Skeletal muscle tissue (tissue), 4 donors: ENCODE measurements around the gene RBMS1. TPM values are rescaled to one million over a fixed set of nuclear protein-coding genes. Genes with fewer than 3 reads are reported as not detected.
A peak's percentile ranks its signal among the peaks of the same experiment; 100 is the strongest.

Experiments
- H3K27ac ChIP-seq: one replicate; pipeline ENCODE4 v1.7.0; 2013; ENCODE audit warnings: mild to moderate bottlenecking, low read depth, low read length, inconsistent platforms
- H3K27me3 ChIP-seq, 3 donors: one replicate each; pipeline ENCODE4 v1.7.0; 2013; ENCODE audit warnings: low read length in 3 of 3; ENCODE audit not compliant: control insufficient read depth in 3 of 3, insufficient read depth in 3 of 3
- H3K36me3 ChIP-seq, 3 donors: one replicate each; pipeline ENCODE4 v1.7.0; 2013; ENCODE audit warnings: low read length in 3 of 3; ENCODE audit not compliant: control insufficient read depth in 3 of 3, insufficient read depth in 3 of 3
- H3K4me1 ChIP-seq, 3 donors: one replicate each; pipeline ENCODE4 v1.7.0; 2013; ENCODE audit warnings: low read length in 3 of 3, mild to moderate bottlenecking in 3 of 3; ENCODE audit not compliant: control insufficient read depth in 3 of 3, insufficient read depth in 3 of 3
- H3K4me3 ChIP-seq, 3 donors: one replicate each; pipeline ENCODE4 v1.7.0; 2013; ENCODE audit warnings: low read length in 3 of 3
- H3K9ac ChIP-seq, 3 donors: one replicate each; pipeline ENCODE4 v1.7.0; 2013; ENCODE audit warnings: low read length in 3 of 3, mild to moderate bottlenecking in 3 of 3, moderate library complexity in 2 of 3, low read depth in 1 of 3
- H3K9me3 ChIP-seq, 3 donors: one replicate each; pipeline ENCODE4 v1.7.0; 2013; ENCODE audit warnings: low read length in 3 of 3; ENCODE audit not compliant: control insufficient read depth in 3 of 3
- total RNA-seq: library from RNA; depleted of rRNA; stranded (reverse); fragments of >200 nt; gene quantifications from one replicate; pipeline ENCODE4 v1.2.3, GENCODE V29; 2014
- donor health status: Osteomylitis.

Gene RBMS1
- total RNA-seq, 1 donor from 2014 or later: 48.0 TPM

DNA sequence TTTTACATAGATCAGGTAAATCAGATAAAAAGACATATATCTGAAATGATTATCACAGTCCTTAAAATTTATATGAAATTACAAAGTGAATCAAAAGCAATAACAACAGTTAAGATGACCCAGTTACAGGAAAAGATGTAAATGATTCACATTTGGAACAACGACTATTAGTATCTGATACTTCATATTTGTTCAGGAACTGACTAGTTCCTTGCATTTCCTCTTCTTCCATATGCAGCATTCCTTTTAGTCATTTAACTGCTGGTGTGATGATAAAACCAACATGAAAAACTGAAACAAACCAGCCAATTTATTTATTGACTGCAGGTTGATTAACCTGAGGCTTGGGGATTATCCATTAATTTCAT, 75.2 kb downstream of the RBMS1 start:
- H3K36me3 ChIP-seq: no peaks in the 10 kb centered on the region
- no peaks in the 10 kb centered on the region for H3K9me3 ChIP-seq
- no peak overlapping the region for H3K9ac ChIP-seq
- H3K4me1 ChIP-seq: peaks cover 4 to 10% (median 6%) of the 10 kb centered on the region in 3 donors
- H3K27ac ChIP-seq: no peak overlapping the region
- no peak overlapping the region for H3K4me3 ChIP-seq
- no peaks in the 10 kb centered on the region for H3K27me3 ChIP-seq

DNA sequence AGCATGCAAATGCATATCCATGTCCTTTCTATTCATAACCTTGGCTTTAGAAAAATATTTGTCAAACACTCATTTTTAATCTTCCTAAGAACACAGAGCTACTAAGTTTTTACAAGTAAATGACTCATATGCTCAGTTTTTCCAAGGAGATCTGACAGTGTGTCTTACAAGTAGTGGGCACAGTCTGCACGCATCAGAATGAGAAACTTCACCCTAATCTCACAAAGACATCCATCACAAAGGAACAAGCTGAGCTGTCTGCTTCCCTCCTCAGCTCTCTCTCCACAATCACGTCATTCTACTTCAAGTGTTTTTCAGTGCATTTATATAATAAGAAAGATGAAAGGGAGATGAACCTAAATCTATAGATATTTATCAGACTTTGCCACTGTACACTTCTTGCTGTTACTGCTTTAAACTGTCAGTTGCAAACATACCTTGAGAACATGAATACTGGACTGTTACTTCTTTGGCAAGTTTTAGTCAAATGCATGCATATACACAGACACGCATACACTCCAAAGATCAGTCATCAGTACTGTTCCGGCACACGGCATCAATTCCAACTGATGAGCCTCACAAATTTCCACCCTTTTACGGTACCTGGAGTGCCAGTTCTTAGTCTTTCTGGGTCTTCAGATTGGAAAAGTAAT, 75.7 kb downstream of the RBMS1 start:
- Histone ChIP-seq H3K4me1 (peaks cover 4 to 10% (median 6%) of the 10 kb centered on the region in 3 donors), H3K27ac (no peak overlapping the region), H3K9ac (no peak overlapping the region), H3K9me3 (no peaks in the 10 kb centered on the region), H3K27me3 (no peaks in the 10 kb centered on the region), H3K4me3 (no peak overlapping the region), H3K36me3 (no peaks in the 10 kb centered on the region)

DNA sequence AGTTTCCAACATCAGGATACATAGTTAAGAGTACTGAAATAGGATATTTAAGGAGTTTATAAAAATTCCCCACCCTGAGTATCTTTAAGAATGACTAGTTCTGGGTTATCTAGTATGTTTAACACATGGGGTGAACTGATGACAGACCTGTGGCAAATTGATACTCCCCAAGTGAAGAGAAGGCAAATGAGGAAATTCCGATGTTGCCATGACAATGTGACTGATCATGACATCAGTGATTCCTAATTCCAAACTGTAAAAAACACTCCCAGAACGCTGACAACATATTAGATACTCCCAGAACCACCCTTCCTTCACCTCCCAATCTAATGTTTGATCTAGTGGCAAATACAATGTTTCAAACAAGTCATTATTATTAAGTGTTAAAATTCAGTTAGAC, 77.6 kb downstream of the RBMS1 start:
- Histone ChIP-seq H3K9me3 (no peaks in the 10 kb centered on the region), H3K27me3 (no peaks in the 10 kb centered on the region), H3K4me3 (no peak overlapping the region), H3K36me3 (no peaks in the 10 kb centered on the region), H3K9ac (no peak overlapping the region), H3K27ac (no peak overlapping the region), H3K4me1 (peaks cover 12 to 19% (median 14%) of the 10 kb centered on the region in 3 donors)

DNA sequence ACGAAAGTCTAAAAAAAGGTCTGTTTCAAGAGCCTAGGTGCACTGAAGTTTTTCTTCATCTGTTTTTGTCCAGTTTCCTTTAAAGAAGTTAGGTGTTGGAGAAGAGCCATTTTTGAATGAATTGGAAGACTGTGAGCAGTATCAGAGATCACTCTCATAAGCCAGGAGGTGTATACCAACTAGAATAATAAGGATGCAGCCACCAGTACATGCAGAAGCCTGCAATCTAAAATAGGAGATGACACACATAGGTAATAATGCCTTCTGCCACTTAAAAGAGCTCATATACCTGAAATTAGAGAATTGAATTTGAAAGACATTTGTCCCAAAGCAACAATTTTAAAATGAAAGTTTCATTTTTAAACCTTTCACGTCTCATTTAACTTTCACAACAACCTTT, 81.7 kb downstream of the RBMS1 start:
- H3K9ac ChIP-seq: no peak overlapping the region
- no peak overlapping the region for H3K27ac ChIP-seq
- no peak overlapping the region for H3K4me3 ChIP-seq
- no peaks in the 10 kb centered on the region for H3K27me3 ChIP-seq
- no peaks in the 10 kb centered on the region for H3K9me3 ChIP-seq
- H3K36me3 ChIP-seq: no peaks in the 10 kb centered on the region
- H3K4me1 ChIP-seq: peaks cover 14 to 19% (median 16%) of the 10 kb centered on the region in 3 donors

DNA sequence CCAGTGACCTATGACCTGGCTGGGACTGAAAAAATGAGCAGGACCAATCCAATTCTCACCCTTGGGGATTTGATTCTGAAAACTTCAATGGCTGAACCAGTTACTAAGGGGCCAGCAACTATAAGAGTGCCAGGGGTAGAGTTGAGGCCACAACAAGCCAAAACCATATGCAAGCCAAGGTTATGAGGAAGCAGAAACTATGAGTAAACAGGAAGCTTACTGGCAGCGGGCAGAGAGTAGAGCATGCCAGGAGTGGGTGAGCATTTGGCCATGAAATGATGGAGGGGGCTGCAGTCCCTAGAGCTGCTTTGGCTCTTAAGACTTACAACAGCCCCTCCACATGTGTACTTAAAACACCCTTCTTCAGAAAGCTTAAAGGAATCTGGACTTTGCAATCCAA, 82.4 kb downstream of the RBMS1 start:
- H3K9ac ChIP-seq: no peak overlapping the region
- H3K36me3 ChIP-seq: no peaks in the 10 kb centered on the region
- peak overlapping the region; percentile 54 for H3K27ac ChIP-seq
- H3K4me3 ChIP-seq: no peak overlapping the region
- H3K27me3 ChIP-seq: no peaks in the 10 kb centered on the region
- H3K9me3 ChIP-seq: no peaks in the 10 kb centered on the region
- peaks cover 16 to 23% (median 17%) of the 10 kb centered on the region in 3 donors for H3K4me1 ChIP-seq

DNA sequence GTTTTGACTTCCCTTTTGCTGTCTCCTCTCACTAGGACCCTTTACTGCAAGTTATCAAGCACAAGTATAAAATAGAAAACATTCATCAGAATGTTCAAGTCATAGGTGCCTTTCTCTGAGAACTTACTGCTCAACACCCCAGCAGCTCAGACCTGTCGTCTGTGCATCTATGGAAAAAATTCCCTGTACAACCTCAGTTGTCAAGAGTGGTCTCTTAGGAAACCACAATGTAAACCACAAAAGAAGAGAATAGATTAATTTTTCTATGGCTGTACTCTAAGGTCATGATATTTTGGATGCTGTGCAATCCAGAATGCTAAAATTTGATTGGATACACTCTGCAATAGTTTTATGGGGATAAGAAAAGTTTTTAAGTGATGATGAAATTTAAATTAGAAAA, 84.1 kb downstream of the RBMS1 start:
- Histone ChIP-seq H3K27ac (no peak overlapping the region), H3K27me3 (no peaks in the 10 kb centered on the region), H3K4me3 (no peak overlapping the region), H3K9me3 (no peaks in the 10 kb centered on the region), H3K36me3 (no peaks in the 10 kb centered on the region), H3K4me1 (peaks cover 16 to 35% (median 23%) of the 10 kb centered on the region in 3 donors), H3K9ac (no peak overlapping the region)

DNA sequence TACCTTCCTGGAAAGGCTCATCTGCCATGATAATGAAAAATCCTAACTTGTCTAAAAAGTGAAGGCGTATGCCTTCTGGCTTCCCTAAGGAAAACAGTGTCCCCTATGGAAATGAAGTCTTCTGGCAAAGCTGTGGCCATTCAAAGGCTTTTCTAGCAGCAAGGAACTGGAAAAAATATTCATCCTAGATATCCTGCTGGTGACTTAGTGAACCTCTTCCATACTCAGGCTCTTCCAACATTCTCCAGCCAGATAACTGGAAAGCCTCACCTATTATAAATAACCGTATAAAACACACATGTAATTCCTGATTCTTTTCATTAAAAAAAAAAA, 84.7 kb downstream of the RBMS1 start:
- Histone ChIP-seq H3K4me1 (peaks cover 16 to 39% (median 26%) of the 10 kb centered on the region in 3 donors), H3K36me3 (no peaks in the 10 kb centered on the region), H3K27ac (no peak overlapping the region), H3K9me3 (no peaks in the 10 kb centered on the region), H3K4me3 (peak overlapping the region in 1 of 3 donors; percentile 64), H3K27me3 (no peaks in the 10 kb centered on the region), H3K9ac (peak overlapping the region in 2 of 3 donors; percentile 1 to 69)

DNA sequence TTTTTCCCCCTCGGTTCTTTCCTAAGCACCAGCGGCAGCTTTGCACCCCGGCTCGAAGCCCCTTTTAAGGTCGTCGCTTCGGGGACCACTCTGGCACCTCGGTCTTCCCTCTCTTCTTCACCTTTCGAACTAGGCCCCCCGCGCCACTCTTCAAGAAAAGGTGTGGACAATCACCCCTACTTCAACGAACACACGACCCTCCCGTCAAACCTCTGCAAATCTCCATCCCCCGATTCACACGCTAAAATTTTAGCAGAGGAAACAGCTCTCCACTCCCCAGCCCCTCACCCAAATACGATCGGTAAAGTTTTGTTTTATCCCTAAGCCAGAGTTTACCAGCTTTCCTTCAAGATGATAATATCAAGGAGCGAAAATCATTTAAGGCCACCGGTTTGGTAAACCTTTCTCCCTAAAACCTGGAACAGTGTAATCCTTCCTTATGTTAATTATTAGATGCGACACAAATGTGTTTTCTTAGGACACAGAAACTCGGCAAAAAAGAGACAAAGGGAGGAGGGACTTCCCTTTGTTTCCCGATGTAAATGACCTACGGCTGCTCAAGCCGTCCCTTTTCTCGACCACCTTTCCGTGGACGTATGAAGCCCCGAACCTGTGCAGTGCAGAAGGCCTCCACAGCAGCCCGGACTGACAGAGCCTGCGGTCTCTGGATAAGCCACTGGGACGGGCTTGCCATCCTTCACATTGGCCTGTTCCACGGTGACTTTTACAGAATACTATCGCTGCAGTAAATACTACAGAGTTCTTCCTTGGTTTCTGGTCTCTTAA, 85.2 kb downstream of the RBMS1 start:
- Histone ChIP-seq H3K9me3 (no peaks in the 10 kb centered on the region), H3K4me3 (peak overlapping the region; percentile 53 to 66 (median 64)), H3K36me3 (no peaks in the 10 kb centered on the region), H3K4me1 (peaks cover 16 to 45% (median 29%) of the 10 kb centered on the region in 3 donors), H3K9ac (peak overlapping the region; percentile 55 to 69 (median 69)), H3K27me3 (no peaks in the 10 kb centered on the region), H3K27ac (peak overlapping the region; percentile 15)

DNA sequence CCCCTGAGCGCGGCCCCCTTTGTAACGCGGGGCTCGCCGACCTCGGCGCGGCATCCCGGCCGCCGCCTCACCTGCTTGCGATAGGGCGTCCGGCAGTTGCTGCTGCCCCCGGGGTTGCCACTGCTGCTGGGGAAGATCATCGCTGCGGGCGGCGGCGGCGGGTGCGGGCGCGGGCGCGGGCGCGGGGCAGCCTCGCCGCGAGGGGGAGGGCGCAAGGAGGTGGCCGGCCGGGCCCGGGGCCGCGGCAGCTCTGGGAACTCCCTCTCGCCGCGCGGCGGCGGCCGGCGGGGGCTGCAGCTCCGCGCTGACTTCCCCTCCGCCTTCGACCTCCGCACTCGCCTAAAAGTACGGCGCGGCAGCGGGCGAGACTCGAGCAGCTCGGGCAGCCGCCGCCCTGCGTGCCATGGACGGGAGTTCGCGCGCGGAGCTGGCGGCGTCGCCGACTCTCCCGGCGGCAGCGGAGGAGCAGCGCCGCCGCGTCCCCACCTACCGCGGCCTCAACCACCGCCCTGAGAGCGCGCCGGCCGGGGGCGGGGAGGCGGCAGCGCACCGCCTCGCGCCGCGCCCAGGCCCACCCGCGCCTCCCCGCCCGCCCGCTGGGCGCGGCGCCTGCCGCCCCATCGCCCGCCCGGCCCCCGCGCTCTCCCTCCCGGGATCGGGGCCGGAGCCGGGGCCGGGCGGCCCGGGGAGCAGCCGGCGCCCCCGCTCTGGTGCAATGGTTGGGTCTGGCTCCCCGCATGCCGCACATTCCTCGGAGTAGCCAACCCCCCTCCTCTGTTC, 86.0 kb downstream of the RBMS1 start:
- Histone ChIP-seq H3K27ac (peak overlapping the region; percentile 81), H3K9ac (peak overlapping the region; percentile 72 to 80 (median 77)), H3K36me3 (no peaks in the 10 kb centered on the region), H3K4me3 (peak overlapping the region; percentile 74 to 85 (median 79)), H3K4me1 (peaks cover 16 to 47% (median 33%) of the 10 kb centered on the region in 3 donors), H3K9me3 (no peaks in the 10 kb centered on the region), H3K27me3 (no peaks in the 10 kb centered on the region)
